GM12878 (cell line): Measurements from ENCODE around the gene THOC7. TPM values are rescaled to one million over a fixed set of nuclear protein-coding genes. Genes with fewer than 3 reads are reported as not detected.

Experiments used
- ATAC-seq: fragments of 200-7000 bp; cut with Tn5 transposase; 3 replicates; pipeline ENCODE4 v1.9.1; 2020; ENCODE audit warnings: mild to moderate bottlenecking, moderate library complexity
- BruUV-seq: library from RNA; stranded (reverse); fragments of 400-500 nt; replicated peaks from 2 replicates; lab custom pipeline; 2021; lab: Mats Ljungman, UMichigan
- CTCF ChIA-PET: fragments of 300-600 bp; sonication (Branson Sonifier 250); formaldehyde crosslinking; extraction: SDS; loops from one replicate; lab custom pipeline; 2021; ENCODE audit warnings: inconsistent platforms; lab: Yijun Ruan, JAX
- POLR2A ChIA-PET: fragments of 350-600 bp; formaldehyde crosslinking; extraction: SDS; loops from one replicate; lab custom pipeline; 2021; ENCODE audit warnings: inconsistent platforms; lab: Charles Lee
- RAD21 ChIA-PET: fragments of 300-600 bp; sonication (Branson Sonifier 250); formaldehyde crosslinking; loops from one replicate; lab custom pipeline; 2023; ENCODE audit warnings: antibody characterized with exemption; ENCODE audit not compliant: unreplicated experiment; lab: Charles Lee
- SMC1A ChIA-PET: fragments of 300-600 bp; sonication (Branson Sonifier 250); formaldehyde crosslinking; loops from one replicate; lab custom pipeline; 2023; ENCODE audit not compliant: unreplicated experiment, uncharacterized antibody; lab: Charles Lee
- DNase-seq: peaks from one replicate; pipeline ENCODE4 v3.0.0-alpha.2; 2011; ENCODE audit warnings: low read depth, low spot score
- FAIRE-seq: peaks from 3 replicates; lab custom pipeline; 2011; peaks lifted over from hg19 to GRCh38; lab: Jason Lieb, UNC
- H2AFZ ChIP-seq: 2 replicates; pipeline ENCODE4 v1.6.0; 2011; ENCODE audit warnings: low read depth, low read length, control low read depth; ENCODE audit not compliant: control insufficient read depth
- H3K27ac ChIP-seq: 2 replicates; pipeline ENCODE4 v1.5.1; 2011; ENCODE audit warnings: control low read depth; ENCODE audit not compliant: control insufficient read depth, insufficient read depth
- H3K27me3 ChIP-seq, 2 experiments: replicated peaks in 1 of 2; 2 replicates each; pipeline versions ENCODE4 v1.6.0 to v1.6.1; 2011; ENCODE audit warnings: low read length in 1 of 2; ENCODE audit not compliant: control insufficient read depth in 2 of 2, insufficient read depth in 2 of 2
- H3K36me3 ChIP-seq, 2 experiments: 2 replicates each; pipeline ENCODE4 v1.5.1; 2011; ENCODE audit warnings: low read length in 1 of 2; ENCODE audit not compliant: control insufficient read depth in 2 of 2, insufficient read depth in 2 of 2
- H3K4me1 ChIP-seq: 2 replicates; pipeline ENCODE4 v1.6.1; 2011; ENCODE audit warnings: mild to moderate bottlenecking, low read length, moderate library complexity, mixed read lengths; ENCODE audit not compliant: control insufficient read depth, insufficient read depth
- H3K4me2 ChIP-seq: 2 replicates; pipeline ENCODE4 v1.6.0; 2011; ENCODE audit warnings: control low read depth; ENCODE audit not compliant: control insufficient read depth, insufficient read depth
- H3K4me3 ChIP-seq: fragments of 200-600 bp; sonication (generic); 2 replicates; pipeline ENCODE4 v1.5.1; 2016
- H3K79me2 ChIP-seq: 2 replicates; pipeline ENCODE4 v1.6.0; 2011; ENCODE audit warnings: low read length; ENCODE audit not compliant: control insufficient read depth, insufficient read depth
- H3K9ac ChIP-seq: 2 replicates; pipeline ENCODE4 v1.8.0; 2011; ENCODE audit warnings: low read length, control low read depth, mixed read lengths; ENCODE audit not compliant: control insufficient read depth, insufficient read depth
- H3K9me3 ChIP-seq: replicated peaks from 3 replicates; pipeline ENCODE4 v1.5.1; 2011; ENCODE audit warnings: mild to moderate bottlenecking, low read length; ENCODE audit not compliant: control insufficient read depth, insufficient read depth
- H4K20me1 ChIP-seq: 2 replicates; pipeline ENCODE4 v1.6.0; 2011; ENCODE audit not compliant: control insufficient read depth, insufficient read depth
- CBFB ChIP-seq: IDR thresholded peaks from 2 replicates; pipeline ENCODE4 v1.6.1; 2016; ENCODE audit warnings: antibody characterized with exemption, low read depth
- CREM ChIP-seq: IDR thresholded peaks from 2 replicates; pipeline ENCODE4 v1.6.1; 2014; ENCODE audit warnings: antibody characterized with exemption, low read depth
- EZH2 ChIP-seq: IDR thresholded peaks from 2 replicates; pipeline ENCODE4 v1.6.1; 2012; ENCODE audit warnings: low read depth, mild to moderate bottlenecking, control low read depth, inconsistent platforms, low read length, borderline replicate concordance; ENCODE audit not compliant: control insufficient read depth
- GABPA ChIP-seq: IDR thresholded peaks from 2 replicates; pipeline ENCODE4 v1.6.1; 2014; ENCODE audit warnings: antibody characterized with exemption, low read depth, mild to moderate bottlenecking, inconsistent platforms
- HDAC6 ChIP-seq: fragments of 200-600 bp; sonication (generic); IDR thresholded peaks from one replicate; pipeline ENCODE4 v1.8.0; 2017; ENCODE audit warnings: antibody characterized with exemption; ENCODE audit not compliant: unreplicated experiment
- NFIC ChIP-seq: IDR thresholded peaks from 2 replicates; pipeline ENCODE4 v1.6.1; 2012; ENCODE audit warnings: low read depth, mild to moderate bottlenecking, inconsistent platforms, low read length, moderate library complexity
- PAX8 ChIP-seq: fragments of 450-650 bp; IDR thresholded peaks from 2 replicates; pipeline ENCODE4 v1.6.1; 2017; ENCODE audit warnings: mild to moderate bottlenecking, moderate library complexity
- SP1 ChIP-seq: IDR thresholded peaks from one replicate; pipeline ENCODE4 v1.6.1; 2011; ENCODE audit warnings: low read depth, low read length
- SRF ChIP-seq, 2 experiments: IDR thresholded peaks; 2 replicates each; pipeline ENCODE4 v1.6.1; 2011; ENCODE audit warnings: low read depth in 2 of 2, low read length in 2 of 2, mild to moderate bottlenecking in 1 of 2, moderate library complexity in 1 of 2
- TCF3 ChIP-seq: IDR thresholded peaks from 2 replicates; pipeline ENCODE4 v1.6.1; 2012; ENCODE audit warnings: low read depth, mild to moderate bottlenecking, low read length, borderline replicate concordance; ENCODE audit not compliant: insufficient read depth
- WGBS: methylation state at CpG from one replicate; pipeline ENCODE4 v1.1.6; 2016; ENCODE audit warnings: low lambda C conversion rate; ENCODE audit not compliant: insufficient replicate concordance, insufficient coverage; ENCODE audit errors: missing lambda C conversion rate; 5-methylcytosine and 5-hydroxymethylcytosine counted together
- in situ Hi-C: fragments of 300-500 bp; cut with MboI; formaldehyde crosslinking; loops from 9 replicates; pipeline ENCODE4 v1.14.3; 2018; ENCODE audit warnings: mixed read lengths
- intact Hi-C: fragments of 100-400 bp; cut with micrococcal nuclease; formaldehyde crosslinking; loops from one replicate; pipeline ENCODE4 v1.14.2; 2022; ENCODE audit not compliant: unreplicated experiment
- polyA plus RNA-seq, 11 experiments: library from polyadenylated mRNA; depleted of rRNA in 4 of 11; unstranded in 6 of 11; stranded (reverse) in 5 of 11; fragments of >200 nt; fragmentation: Nextera tagmentation in 4 of 11; fragmentation: Illumina TruSeq in 1 of 11; extraction: Ambion mirVana in 4 of 11; extraction: Trizol in 1 of 11; gene quantifications; 1 replicate in 1 of 11; 2 replicates in 10 of 11; pipeline versions ENCODE4 v1.2.1 to v1.2.3, GENCODE V29; 2011 to 2016; ENCODE audit warnings: inconsistent platforms in 2 of 11, missing spikeins in 2 of 11, low read depth in 1 of 11
- total RNA-seq, 4 experiments: library from RNA; depleted of rRNA in 3 of 4; stranded (reverse); fragments of >200 nt in 3 of 4; fragmentation: Illumina TruSeq in 1 of 4; extraction: Trizol in 1 of 4; gene quantifications; 2 replicates each; pipeline versions ENCODE4 v1.2.1 to v1.2.3, GENCODE V29; 2013 to 2021
- TF ChIP-seq, protein P1 (sequence below): IDR thresholded peaks from 2 replicates; pipeline ENCODE4 v1.6.1; 2012; ENCODE audit warnings: low read depth, low read length, improper control_type of control experiment
- TF ChIP-seq, protein P2 (sequence below): fragments of 450-650 bp; IDR thresholded peaks from 2 replicates; pipeline ENCODE4 v1.6.1; 2018; ENCODE audit warnings: borderline replicate concordance, mild to moderate bottlenecking; ENCODE audit not compliant: partially characterized antibody
- TF ChIP-seq, protein P3 (sequence below): fragments of 450-650 bp; formaldehyde crosslinking; IDR thresholded peaks from 2 replicates; pipeline ENCODE4 v1.5.0; 2022; ENCODE audit warnings: mild to moderate bottlenecking, missing genetic modification characterization

THOC7 gene
- total and polyA plus RNA-seq, 10 of the 15 experiments (the other 5 are each of a cell fraction or from before 2014, with no cell fraction given), result 61.7 to 269 (median 138) TPM

DNA sequence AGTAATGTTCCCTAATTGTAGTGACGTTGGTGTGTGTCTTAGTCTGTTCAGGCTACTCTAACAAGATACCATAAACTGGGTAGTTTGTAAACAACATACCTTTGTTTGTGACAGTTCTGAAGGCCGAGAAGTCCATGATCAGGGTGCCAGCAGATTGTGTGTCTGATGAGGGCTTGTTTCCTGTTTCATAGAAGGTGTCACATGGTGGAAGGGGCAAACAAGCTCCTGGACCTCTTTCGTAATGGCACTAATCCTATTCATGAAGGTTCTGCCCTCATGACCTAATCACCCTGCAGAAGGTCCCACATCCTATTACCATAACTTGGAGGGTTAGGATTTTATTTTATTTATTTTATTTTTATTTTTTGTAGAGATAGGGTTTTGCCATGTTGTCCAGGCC lies 11.2 kb upstream of the THOC7 start:
- no peak for FAIRE-seq
- intact Hi-C loops, result no loop called here
- no peak for DNase-seq
- WGBS, result 11% methylated on average over 3 of the region's 3 CpGs
- Histone ChIP-seq H3K79me2 (peaks cover 51% of the 10 kb centered on the region), H3K9ac (no peak overlapping the region), H3K4me2 (no peak overlapping the region), H4K20me1 (no peaks in the 10 kb centered on the region; the same call in 1 of the 2 replicates), H3K9me3 (no peaks in the 10 kb centered on the region), H3K4me1 (peaks cover 4% of the 10 kb centered on the region; the same call in 1 of the 2 replicates), H3K36me3 (no peaks in the 10 kb centered on the region), H3K27me3 (no peaks in the 10 kb centered on the region), H3K27ac (no peak overlapping the region), H2AFZ (no peak overlapping the region), H3K4me3 (no peak overlapping the region)
- ChIA-PET CTCF (interaction anchor here (0.9 to 1.4 kb wide), 3 partner anchors 9 to 118 kb away, joined by 3 to 9 read pairs (median 3); no protein-coding TSS in a partner anchor), POLR2A (no interaction called here), SMC1A (interaction anchor here (1.0 to 2.9 kb wide), 4 partner anchors 10 to 20 kb away, joined by 3 to 14 read pairs (median 4); no protein-coding TSS in a partner anchor), RAD21 (no interaction called here)
- no TSS peak for BruUV-seq
- no peak for ATAC-seq
- TF ChIP-seq, protein P1, sequence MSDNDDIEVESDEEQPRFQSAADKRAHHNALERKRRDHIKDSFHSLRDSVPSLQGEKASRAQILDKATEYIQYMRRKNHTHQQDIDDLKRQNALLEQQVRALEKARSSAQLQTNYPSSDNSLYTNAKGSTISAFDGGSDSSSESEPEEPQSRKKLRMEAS, result no peak
- TF ChIP-seq SRF (IDR thresholded peaks at IDR 0.05; ENCODE audit: low read depth in 2 of 2, low read length in 2 of 2), result no peak
- TF ChIP-seq HDAC6, result no peak
- no peak for TF ChIP-seq TCF3
- no peak for TF ChIP-seq EZH2
- TF ChIP-seq, protein P2, sequence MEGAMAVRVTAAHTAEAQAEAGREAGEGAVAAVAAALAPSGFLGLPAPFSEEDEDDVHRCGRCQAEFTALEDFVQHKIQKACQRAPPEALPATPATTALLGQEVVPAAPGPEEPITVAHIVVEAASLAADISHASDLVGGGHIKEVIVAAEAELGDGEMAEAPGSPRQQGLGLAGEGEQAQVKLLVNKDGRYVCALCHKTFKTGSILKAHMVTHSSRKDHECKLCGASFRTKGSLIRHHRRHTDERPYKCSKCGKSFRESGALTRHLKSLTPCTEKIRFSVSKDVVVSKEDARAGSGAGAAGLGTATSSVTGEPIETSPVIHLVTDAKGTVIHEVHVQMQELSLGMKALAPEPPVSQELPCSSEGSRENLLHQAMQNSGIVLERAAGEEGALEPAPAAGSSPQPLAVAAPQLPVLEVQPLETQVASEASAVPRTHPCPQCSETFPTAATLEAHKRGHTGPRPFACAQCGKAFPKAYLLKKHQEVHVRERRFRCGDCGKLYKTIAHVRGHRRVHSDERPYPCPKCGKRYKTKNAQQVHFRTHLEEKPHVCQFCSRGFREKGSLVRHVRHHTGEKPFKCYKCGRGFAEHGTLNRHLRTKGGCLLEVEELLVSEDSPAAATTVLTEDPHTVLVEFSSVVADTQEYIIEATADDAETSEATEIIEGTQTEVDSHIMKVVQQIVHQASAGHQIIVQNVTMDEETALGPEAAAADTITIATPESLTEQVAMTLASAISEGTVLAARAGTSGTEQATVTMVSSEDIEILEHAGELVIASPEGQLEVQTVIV, result no peak
- TF ChIP-seq CBFB, result no peak
- no peak for TF ChIP-seq PAX8
- TF ChIP-seq CREM, result no peak
- no peak for TF ChIP-seq NFIC
- TF ChIP-seq GABPA, result no peak
- TF ChIP-seq, protein P3, sequence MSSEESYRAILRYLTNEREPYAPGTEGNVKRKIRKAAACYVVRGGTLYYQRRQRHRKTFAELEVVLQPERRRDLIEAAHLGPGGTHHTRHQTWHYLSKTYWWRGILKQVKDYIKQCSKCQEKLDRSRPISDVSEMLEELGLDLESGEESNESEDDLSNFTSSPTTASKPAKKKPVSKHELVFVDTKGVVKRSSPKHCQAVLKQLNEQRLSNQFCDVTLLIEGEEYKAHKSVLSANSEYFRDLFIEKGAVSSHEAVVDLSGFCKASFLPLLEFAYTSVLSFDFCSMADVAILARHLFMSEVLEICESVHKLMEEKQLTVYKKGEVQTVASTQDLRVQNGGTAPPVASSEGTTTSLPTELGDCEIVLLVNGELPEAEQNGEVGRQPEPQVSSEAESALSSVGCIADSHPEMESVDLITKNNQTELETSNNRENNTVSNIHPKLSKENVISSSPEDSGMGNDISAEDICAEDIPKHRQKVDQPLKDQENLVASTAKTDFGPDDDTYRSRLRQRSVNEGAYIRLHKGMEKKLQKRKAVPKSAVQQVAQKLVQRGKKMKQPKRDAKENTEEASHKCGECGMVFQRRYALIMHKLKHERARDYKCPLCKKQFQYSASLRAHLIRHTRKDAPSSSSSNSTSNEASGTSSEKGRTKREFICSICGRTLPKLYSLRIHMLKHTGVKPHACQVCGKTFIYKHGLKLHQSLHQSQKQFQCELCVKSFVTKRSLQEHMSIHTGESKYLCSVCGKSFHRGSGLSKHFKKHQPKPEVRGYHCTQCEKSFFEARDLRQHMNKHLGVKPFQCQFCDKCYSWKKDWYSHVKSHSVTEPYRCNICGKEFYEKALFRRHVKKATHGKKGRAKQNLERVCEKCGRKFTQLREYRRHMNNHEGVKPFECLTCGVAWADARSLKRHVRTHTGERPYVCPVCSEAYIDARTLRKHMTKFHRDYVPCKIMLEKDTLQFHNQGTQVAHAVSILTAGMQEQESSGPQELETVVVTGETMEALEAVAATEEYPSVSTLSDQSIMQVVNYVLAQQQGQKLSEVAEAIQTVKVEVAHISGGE (CRISPR knock-in tag), result no peak
- TF ChIP-seq SP1, result no peak
- in situ Hi-C loops, result no loop called here
